ENCODE data around the gene PDE4A. TPM values are rescaled to one million over a fixed set of nuclear protein-coding genes. Genes with fewer than 3 reads are reported as not detected.

PDE4A gene
- total and polyA plus RNA-seq, 2 of the 8 experiments (the other 6 are each of a cell fraction or from before 2014, with no cell fraction given) = 2.0 to 4.4 TPM

GRCh38 chr19:10508707-10509106, 88.4 kb downstream of the PDE4A start (continued):
- TF ChIP-seq, protein P1, sequence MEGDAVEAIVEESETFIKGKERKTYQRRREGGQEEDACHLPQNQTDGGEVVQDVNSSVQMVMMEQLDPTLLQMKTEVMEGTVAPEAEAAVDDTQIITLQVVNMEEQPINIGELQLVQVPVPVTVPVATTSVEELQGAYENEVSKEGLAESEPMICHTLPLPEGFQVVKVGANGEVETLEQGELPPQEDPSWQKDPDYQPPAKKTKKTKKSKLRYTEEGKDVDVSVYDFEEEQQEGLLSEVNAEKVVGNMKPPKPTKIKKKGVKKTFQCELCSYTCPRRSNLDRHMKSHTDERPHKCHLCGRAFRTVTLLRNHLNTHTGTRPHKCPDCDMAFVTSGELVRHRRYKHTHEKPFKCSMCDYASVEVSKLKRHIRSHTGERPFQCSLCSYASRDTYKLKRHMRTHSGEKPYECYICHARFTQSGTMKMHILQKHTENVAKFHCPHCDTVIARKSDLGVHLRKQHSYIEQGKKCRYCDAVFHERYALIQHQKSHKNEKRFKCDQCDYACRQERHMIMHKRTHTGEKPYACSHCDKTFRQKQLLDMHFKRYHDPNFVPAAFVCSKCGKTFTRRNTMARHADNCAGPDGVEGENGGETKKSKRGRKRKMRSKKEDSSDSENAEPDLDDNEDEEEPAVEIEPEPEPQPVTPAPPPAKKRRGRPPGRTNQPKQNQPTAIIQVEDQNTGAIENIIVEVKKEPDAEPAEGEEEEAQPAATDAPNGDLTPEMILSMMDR (IDR thresholded peaks at IDR 0.05; ENCODE audit: control extremely low read depth in 1 of 3, insufficient read depth in 1 of 3, low read depth in 1 of 3, low read length in 3 of 3) = no peak
- TF ChIP-seq SIN3A (conservative IDR thresholded peaks at IDR 0.05 in 1 of 2, IDR thresholded peaks at IDR 0.05 in 1 of 2; ENCODE audit: low read depth in 1 of 2, low read length in 2 of 2) (no peak), SAP30 (IDR thresholded peaks at IDR 0.05; ENCODE audit: insufficient read depth, insufficient replicate concordance, low read length) (no peak)

Data from H1 (cell line).